Lower lobe of right lung (tissue), 2 donors: ENCODE data around the gene WDFY4. TPM values are rescaled to one million over a fixed set of nuclear protein-coding genes. Genes with fewer than 3 reads are reported as not detected.
A peak's percentile ranks its signal among the peaks of the same experiment; 100 is the strongest.

ENCODE experiments used
- ATAC-seq, 2 donors: fragments of 200-7000 bp; cut with Tn5 transposase; one replicate each; pipeline ENCODE4 v1.9.1; 2020 to 2022; ENCODE audit warnings: mild to moderate bottlenecking in 2 of 2, moderate library complexity in 2 of 2
- DNase-seq: peaks from one replicate; pipeline ENCODE4 v3.0.0-alpha.2; 2020
- H3K27ac ChIP-seq: fragments of 200-600 bp; one replicate; pipeline ENCODE4 v1.8.0; 2022
- H3K27me3 ChIP-seq: fragments of 200-600 bp; one replicate; pipeline ENCODE4 v1.8.0; 2022; ENCODE audit warnings: low read depth
- H3K36me3 ChIP-seq: fragments of 200-600 bp; one replicate; pipeline ENCODE4 v1.8.0; 2022; ENCODE audit warnings: mild to moderate bottlenecking
- H3K4me1 ChIP-seq: fragments of 200-600 bp; one replicate; pipeline ENCODE4 v1.8.0; 2022
- H3K4me3 ChIP-seq: fragments of 200-600 bp; one replicate; pipeline ENCODE4 v1.8.0; 2022; ENCODE audit warnings: mild to moderate bottlenecking
- H3K9me3 ChIP-seq: fragments of 200-600 bp; one replicate; pipeline ENCODE4 v1.8.0; 2022
- CTCF ChIP-seq: fragments of 200-600 bp; IDR thresholded peaks from one replicate; pipeline ENCODE4 v1.8.0; 2022; ENCODE audit warnings: antibody characterized with exemption, mild to moderate bottlenecking
- intact Hi-C: fragments of 100-400 bp; cut with DNase I; formaldehyde crosslinking; loops from one replicate; pipeline ENCODE4 v1.11.0; 2022
- total RNA-seq: library from RNA; stranded (reverse); fragmentation: NEBNext Ultra II Directional; extraction: Animal tissue kit (Norgen Biotek cat#: 25700); gene quantifications from one replicate; pipeline ENCODE4 v1.2.1, GENCODE V29; 2021
- donor health status: DM: no; HTN: yes; CAD: no; lungs with severe emphysema.

The WDFY4 gene
- total RNA-seq, 1 donor from 2014 or later = 44.4 TPM

GRCh38 chr10:48775206-48775517, 90.5 kb downstream of the WDFY4 start:
- no peaks in the 10 kb centered on the region for H3K36me3 ChIP-seq
- no peaks in the 10 kb centered on the region for H3K4me1 ChIP-seq
- H3K9me3 ChIP-seq = no peaks in the 10 kb centered on the region
- intact Hi-C loops = no loop called here
- no peak for ATAC-seq
- TF ChIP-seq CTCF = no peak
- no peak for DNase-seq
- no peak overlapping the region for H3K27ac ChIP-seq
- H3K4me3 ChIP-seq = no peak overlapping the region
- no peaks in the 10 kb centered on the region for H3K27me3 ChIP-seq

GRCh38 chr10:48776005-48776522, 91.4 kb downstream of the WDFY4 start:
- H3K9me3 ChIP-seq = no peaks in the 10 kb centered on the region
- H3K27me3 ChIP-seq = no peaks in the 10 kb centered on the region
- H3K36me3 ChIP-seq = no peaks in the 10 kb centered on the region
- H3K4me1 ChIP-seq = no peaks in the 10 kb centered on the region
- TF ChIP-seq CTCF = no peak
- no peak overlapping the region for H3K27ac ChIP-seq
- H3K4me3 ChIP-seq = no peak overlapping the region
- intact Hi-C loops = no loop called here
- no peak for ATAC-seq
- DNase-seq = no peak

- H3K36me3 ChIP-seq = no peaks in the 10 kb centered on the region
- H3K9me3 ChIP-seq = no peaks in the 10 kb centered on the region
- DNase-seq (no peak), ATAC-seq (peak in 1 of 2 donors; percentile 6)
- no peaks in the 10 kb centered on the region for H3K4me1 ChIP-seq
- TF ChIP-seq CTCF = no peak
- intact Hi-C loops = no loop called here
- H3K27ac ChIP-seq = no peak overlapping the region
- no peak overlapping the region for H3K4me3 ChIP-seq
- H3K27me3 ChIP-seq = no peaks in the 10 kb centered on the region
These were observed 91.9 kb downstream of the WDFY4 start for GRCh38 chr10:48776528-48776927.

- no peaks in the 10 kb centered on the region for H3K27me3 ChIP-seq
- H3K4me3 ChIP-seq = no peak overlapping the region
- TF ChIP-seq CTCF = no peak
- no peaks in the 10 kb centered on the region for H3K36me3 ChIP-seq
- no peak overlapping the region for H3K27ac ChIP-seq
- ATAC-seq = peak; percentile 42 to 49
- no peak for DNase-seq
- no peaks in the 10 kb centered on the region for H3K9me3 ChIP-seq
- H3K4me1 ChIP-seq = no peaks in the 10 kb centered on the region
- intact Hi-C loops = no loop called here
These were observed 92.4 kb downstream of the WDFY4 start for GRCh38 chr10:48777110-48777509.

GRCh38 chr10:48778193-48778857, 93.7 kb downstream of the WDFY4 start:
- no peak overlapping the region for H3K4me3 ChIP-seq
- no peak for TF ChIP-seq CTCF
- no peak for ATAC-seq
- H3K36me3 ChIP-seq = no peaks in the 10 kb centered on the region
- H3K27ac ChIP-seq = no peak overlapping the region
- H3K4me1 ChIP-seq = no peaks in the 10 kb centered on the region
- H3K9me3 ChIP-seq = no peaks in the 10 kb centered on the region
- H3K27me3 ChIP-seq = no peaks in the 10 kb centered on the region
- intact Hi-C loops = no loop called here
- DNase-seq = no peak
